B cell (primary cell): ENCODE measurements around the gene ZBP1. TPM values are rescaled to one million over a fixed set of nuclear protein-coding genes. Genes with fewer than 3 reads are reported as not detected.

ENCODE experiments used
- ATAC-seq: fragments of 200-7000 bp; cut with Tn5 transposase; one replicate; pipeline ENCODE4 v1.10.0; 2021; ENCODE audit warnings: low read depth, mild to moderate bottlenecking, moderate number of reproducible peaks, moderate library complexity
- CTCF ChIA-PET: fragments of 350-600 bp; sonication (Branson Sonifier 250); formaldehyde crosslinking; loops from one replicate; lab custom pipeline; 2021; ENCODE audit warnings: antibody characterized with exemption, inconsistent platforms; lab: Charles Lee
- POLR2A ChIA-PET: fragments of 350-600 bp; sonication (Branson Sonifier 250); formaldehyde crosslinking; loops from one replicate; lab custom pipeline; 2021; ENCODE audit warnings: antibody characterized with exemption; lab: Charles Lee
- DNase-seq: peaks from one replicate; pipeline ENCODE4 v3.0.0; 2013
- H2AFZ ChIP-seq: 2 replicates; pipeline ENCODE4 v1.6.1; 2012; ENCODE audit warnings: mild to moderate bottlenecking, low read depth, low read length; ENCODE audit not compliant: insufficient read depth, poor library complexity, severe bottlenecking
- H3K27ac ChIP-seq, 2 donors: 1 replicate in 1 of 2; 2 replicates in 1 of 2; pipeline ENCODE4 v1.5.1; 2012 to 2013; ENCODE audit warnings: low read length in 2 of 2, mild to moderate bottlenecking in 2 of 2, moderate library complexity in 1 of 2
- H3K27me3 ChIP-seq, 4 experiments: fragments of 200-600 bp in 1 of 4; sonication (generic) in 1 of 4; replicated peaks in 1 of 4; 1 replicate in 2 of 4; 2 replicates in 2 of 4; pipeline versions ENCODE4 v1.6.1 to v1.7.0; 2013 to 2016; ENCODE audit warnings: low read length in 3 of 4, mild to moderate bottlenecking in 2 of 4, mixed read lengths in 1 of 4, moderate library complexity in 1 of 4; ENCODE audit not compliant: insufficient read depth in 4 of 4, control insufficient read depth in 3 of 4; ENCODE audit errors: control extremely low read depth in 1 of 4
- H3K36me3 ChIP-seq, 2 experiments: replicated peaks in 1 of 2; 1 replicate in 1 of 2; 2 replicates in 1 of 2; pipeline versions ENCODE4 v1.6.1 to v1.7.1; 2013; ENCODE audit warnings: low read length in 1 of 2; ENCODE audit not compliant: insufficient read depth in 2 of 2, control insufficient read depth in 1 of 2; ENCODE audit errors: control extremely low read depth in 1 of 2, extremely low read depth in 1 of 2
- H3K4me1 ChIP-seq, 2 donors: fragments of 200-600 bp in 1 of 2; sonication (generic) in 1 of 2; 1 replicate in 1 of 2; 2 replicates in 1 of 2; pipeline versions ENCODE4 v1.5.1 to v1.6.1; 2013 to 2017; ENCODE audit warnings: low read length in 2 of 2; ENCODE audit not compliant: control insufficient read depth in 2 of 2, insufficient read depth in 2 of 2
- H3K4me2 ChIP-seq: replicated peaks from 2 replicates; pipeline ENCODE3; 2012; ENCODE audit warnings: mild to moderate bottlenecking, low read depth, low read length; ENCODE audit not compliant: poor library complexity, severe bottlenecking
- H3K4me3 ChIP-seq, 5 experiments: fragments of 200-600 bp in 1 of 5; sonication (generic) in 1 of 5; 1 replicate in 3 of 5; 2 replicates in 2 of 5; pipeline versions ENCODE4 v1.5.1 to v1.7.0; 2011 to 2016; ENCODE audit warnings: low read length in 4 of 5, mild to moderate bottlenecking in 4 of 5, low read depth in 2 of 5, control low read depth in 1 of 5, moderate library complexity in 1 of 5; ENCODE audit not compliant: insufficient read depth in 1 of 5; ENCODE audit errors: control extremely low read depth in 1 of 5, extremely low read depth in 1 of 5
- H3K79me2 ChIP-seq: fragments of 200-600 bp; sonication (generic); one replicate; pipeline ENCODE4 v1.6.0; 2016; ENCODE audit warnings: low read length; ENCODE audit not compliant: control insufficient read depth, insufficient read depth
- H3K9ac ChIP-seq: fragments of 200-600 bp; sonication (generic); 2 replicates; pipeline ENCODE4 v1.6.1; 2017; ENCODE audit warnings: mild to moderate bottlenecking, low read length, moderate library complexity
- H3K9me3 ChIP-seq, 3 donors: one replicate each; pipeline versions ENCODE4 v1.6.1 to v1.7.1; 2013; ENCODE audit warnings: low read length in 2 of 3; ENCODE audit not compliant: control insufficient read depth in 2 of 3, insufficient read depth in 1 of 3; ENCODE audit errors: control extremely low read depth in 1 of 3
- H4K20me1 ChIP-seq: 2 replicates; pipeline ENCODE4 v1.6.0; 2012; ENCODE audit warnings: mild to moderate bottlenecking, low read length; ENCODE audit not compliant: insufficient read depth, control insufficient read depth, poor library complexity, severe bottlenecking
- H3K27ac Mint-ChIP-seq: one replicate; pipeline ENCODE4 v1.8.0; 2021; ENCODE audit warnings: mixed read lengths
- H3K27me3 Mint-ChIP-seq: one replicate; pipeline ENCODE4 v1.8.0; 2021; ENCODE audit warnings: mixed read lengths
- H3K4me1 Mint-ChIP-seq: one replicate; pipeline ENCODE4 v1.8.0; 2021; ENCODE audit warnings: mixed read lengths
- H3K4me3 Mint-ChIP-seq: one replicate; pipeline ENCODE4 v1.8.0; 2021; ENCODE audit warnings: mixed read lengths
- H3K9me3 Mint-ChIP-seq: one replicate; pipeline ENCODE4 v1.8.0; 2022; ENCODE audit warnings: mixed read lengths; ENCODE audit not compliant: insufficient read depth
- CTCF ChIP-seq: fragments of 200-600 bp; IDR thresholded peaks from one replicate; pipeline ENCODE4 v1.8.0; 2022; ENCODE audit warnings: antibody characterized with exemption, mild to moderate bottlenecking
- EZH2 ChIP-seq: IDR thresholded peaks from 2 replicates; pipeline ENCODE4 v1.6.1; 2012; ENCODE audit warnings: borderline replicate concordance, low read depth, mild to moderate bottlenecking, moderate library complexity, low read length; ENCODE audit not compliant: insufficient read depth, poor library complexity, severe bottlenecking
- WGBS: methylation state at CpG from one replicate; pipeline ENCODE4 v1.1.5; 2013; ENCODE audit warnings: missing lambda C conversion rate; ENCODE audit not compliant: insufficient coverage; 5-methylcytosine and 5-hydroxymethylcytosine counted together
- intact Hi-C: fragments of 100-400 bp; cut with micrococcal nuclease; formaldehyde crosslinking; loops from one replicate; pipeline ENCODE4 v1.10.0; 2022
- polyA plus RNA-seq: library from polyadenylated mRNA; depleted of rRNA; stranded (reverse); fragments of >200 nt; gene quantifications from 2 replicates; pipeline ENCODE4 v1.2.3, GENCODE V29; 2012
- total RNA-seq, 2 donors: library from RNA; stranded (reverse); fragments of 120-200 nt in 1 of 2; gene quantifications; 1 replicate in 1 of 2; 2 replicates in 1 of 2; pipeline versions ENCODE4 v1.2.3 to v1.2.4, GENCODE V29; 2013 to 2022

The ZBP1 gene
- total and polyA plus RNA-seq, 2 donors (not counting 1 experiment from before 2014, with no cell fraction given): 29.9 to 69.2 TPM

GRCh38 chr20:57567471-57568079 lies 52.7 kb downstream of the ZBP1 start:
- no peak for ATAC-seq
- no peaks in the 10 kb centered on the region for H4K20me1 ChIP-seq
- Mint-ChIP-seq H3K4me1 (no peaks in the 10 kb centered on the region), H3K9me3 (no peaks in the 10 kb centered on the region), H3K27me3 (peaks cover 45% of the 10 kb centered on the region), H3K4me3 (no peak overlapping the region), H3K27ac (no peak overlapping the region)
- intact Hi-C loops: no loop called here
- H3K36me3 ChIP-seq: no peaks in the 10 kb centered on the region
- H3K27me3 ChIP-seq: peaks cover 0 to 3% (median 1%) of the 10 kb centered on the region in 4 experiments
- no peak overlapping the region for H3K4me3 ChIP-seq
- TF ChIP-seq CTCF: no peak
- no peak for TF ChIP-seq EZH2
- no peaks in the 10 kb centered on the region for H3K4me1 ChIP-seq
- no peak overlapping the region for H3K9ac ChIP-seq
- H3K9me3 ChIP-seq: no peaks in the 10 kb centered on the region
- no peak overlapping the region for H3K4me2 ChIP-seq
- 86% methylated on average over 8 of the region's 9 CpGs for WGBS
- DNase-seq: no peak
- ChIA-PET POLR2A (no interaction called here), CTCF (interaction anchor here (1.6 kb wide), 1 partner anchor 10 kb away, joined by 6 read pairs; no protein-coding TSS in a partner anchor)
- H3K27ac ChIP-seq: no peak overlapping the region
- no peaks in the 10 kb centered on the region for H3K79me2 ChIP-seq
- no peak overlapping the region for H2AFZ ChIP-seq

- POLR2A ChIA-PET: no interaction called here
- Histone ChIP-seq H3K27ac (no peak overlapping the region), H3K9ac (no peak overlapping the region), H3K27me3 (peaks cover 0 to 3% (median 1%) of the 10 kb centered on the region in 4 experiments), H3K4me3 (no peak overlapping the region), H2AFZ (no peak overlapping the region), H4K20me1 (no peaks in the 10 kb centered on the region), H3K4me1 (no peaks in the 10 kb centered on the region), H3K4me2 (no peak overlapping the region), H3K9me3 (no peaks in the 10 kb centered on the region), H3K36me3 (no peaks in the 10 kb centered on the region), H3K79me2 (no peaks in the 10 kb centered on the region)
- no peaks in the 10 kb centered on the region for H3K9me3 Mint-ChIP-seq
- no peak overlapping the region for H3K4me3 Mint-ChIP-seq
- H3K4me1 Mint-ChIP-seq: no peaks in the 10 kb centered on the region
- ATAC-seq: no peak
- CTCF ChIA-PET: interaction anchor here (0.8 to 1.6 kb wide), 2 partner anchors 10 to 580 kb away, joined by 5 to 6 read pairs; no protein-coding TSS in a partner anchor
- H3K27me3 Mint-ChIP-seq: peaks cover 48% of the 10 kb centered on the region
- no peak for TF ChIP-seq CTCF
- no peak for TF ChIP-seq EZH2
- 43% methylated on average over 3 of the region's 10 CpGs for WGBS
- H3K27ac Mint-ChIP-seq: no peak overlapping the region
- intact Hi-C loops: no loop called here
- no peak for DNase-seq
These were observed 53.3 kb downstream of the ZBP1 start for GRCh38 chr20:57566803-57567459.
